Ishikawa (cell line): Measurements from ENCODE around the gene EIF3A.

Experiments used
- CEBPB ChIP-seq: IDR thresholded peaks from 2 replicates; pipeline ENCODE4 v1.6.1; 2012
- CREB1 ChIP-seq: IDR thresholded peaks from 2 replicates; pipeline ENCODE4 v1.6.1; 2012; ENCODE audit warnings: low read depth
- EGR1 ChIP-seq: IDR thresholded peaks from 2 replicates; pipeline ENCODE4 v1.6.1; 2012
- EP300 ChIP-seq: IDR thresholded peaks from 2 replicates; pipeline ENCODE4 v1.6.1; 2012; ENCODE audit warnings: borderline replicate concordance
- MAX ChIP-seq: IDR thresholded peaks from 2 replicates; pipeline ENCODE4 v1.6.1; 2012
- NFIC ChIP-seq: IDR thresholded peaks from 2 replicates; pipeline ENCODE4 v1.6.1; 2012
- RAD21 ChIP-seq: IDR thresholded peaks from 2 replicates; pipeline ENCODE4 v1.6.1; 2012; ENCODE audit warnings: low read depth
- REST ChIP-seq: IDR thresholded peaks from 2 replicates; pipeline ENCODE4 v1.6.1; 2012; ENCODE audit warnings: low read depth, mild to moderate bottlenecking
- TAF1 ChIP-seq: IDR thresholded peaks from 2 replicates; pipeline ENCODE4 v1.6.1; 2012; ENCODE audit warnings: low read depth, mild to moderate bottlenecking
- TCF12 ChIP-seq: IDR thresholded peaks from 2 replicates; pipeline ENCODE4 v1.6.1; 2012; ENCODE audit warnings: low read depth
- TEAD4 ChIP-seq: IDR thresholded peaks from 2 replicates; pipeline ENCODE4 v1.6.1; 2012
- YY1 ChIP-seq: IDR thresholded peaks from 2 replicates; pipeline ENCODE4 v1.6.1; 2012; ENCODE audit warnings: low read depth
- ZBTB7A ChIP-seq: IDR thresholded peaks from 2 replicates; pipeline ENCODE4 v1.6.1; 2012; ENCODE audit warnings: low read depth
- TF ChIP-seq, protein P1 (sequence below): IDR thresholded peaks from 2 replicates; pipeline ENCODE4 v1.6.1; 2012

DNA sequence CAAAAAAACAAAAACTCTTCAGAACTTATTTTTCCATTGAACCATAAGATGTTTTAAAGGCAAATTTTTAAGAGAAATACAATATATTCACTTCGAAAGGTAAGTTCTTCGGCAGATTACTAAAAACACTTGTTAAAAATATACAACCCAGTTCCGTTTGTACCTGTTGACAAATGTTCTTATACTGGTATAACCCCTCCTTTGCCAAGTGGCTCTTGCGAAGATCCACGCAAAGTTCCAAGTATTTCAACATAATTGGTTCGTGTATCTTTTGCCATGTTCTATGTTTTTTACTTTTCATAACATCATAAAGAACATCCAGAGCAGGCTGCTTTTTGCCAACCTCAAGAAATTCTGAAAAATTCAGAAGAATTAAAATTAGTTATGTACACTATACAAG, 7.0 kb downstream of the EIF3A start:
- no peak for TF ChIP-seq ZBTB7A
- no peak for TF ChIP-seq RAD21
- TF ChIP-seq EP300: no peak
- no peak for TF ChIP-seq YY1
- TF ChIP-seq MAX: no peak
- TF ChIP-seq TAF1: no peak
- TF ChIP-seq EGR1: no peak
- TF ChIP-seq, protein P1, sequence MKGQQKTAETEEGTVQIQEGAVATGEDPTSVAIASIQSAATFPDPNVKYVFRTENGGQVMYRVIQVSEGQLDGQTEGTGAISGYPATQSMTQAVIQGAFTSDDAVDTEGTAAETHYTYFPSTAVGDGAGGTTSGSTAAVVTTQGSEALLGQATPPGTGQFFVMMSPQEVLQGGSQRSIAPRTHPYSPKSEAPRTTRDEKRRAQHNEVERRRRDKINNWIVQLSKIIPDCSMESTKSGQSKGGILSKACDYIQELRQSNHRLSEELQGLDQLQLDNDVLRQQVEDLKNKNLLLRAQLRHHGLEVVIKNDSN: no peak
- no peak for TF ChIP-seq REST
- TF ChIP-seq CREB1: no peak
- no peak for TF ChIP-seq NFIC
- no peak for TF ChIP-seq TEAD4
- no peak for TF ChIP-seq CEBPB
- no peak for TF ChIP-seq TCF12
